Measurements from ENCODE around the gene PITPNM3.

Gene PITPNM3

DNA sequence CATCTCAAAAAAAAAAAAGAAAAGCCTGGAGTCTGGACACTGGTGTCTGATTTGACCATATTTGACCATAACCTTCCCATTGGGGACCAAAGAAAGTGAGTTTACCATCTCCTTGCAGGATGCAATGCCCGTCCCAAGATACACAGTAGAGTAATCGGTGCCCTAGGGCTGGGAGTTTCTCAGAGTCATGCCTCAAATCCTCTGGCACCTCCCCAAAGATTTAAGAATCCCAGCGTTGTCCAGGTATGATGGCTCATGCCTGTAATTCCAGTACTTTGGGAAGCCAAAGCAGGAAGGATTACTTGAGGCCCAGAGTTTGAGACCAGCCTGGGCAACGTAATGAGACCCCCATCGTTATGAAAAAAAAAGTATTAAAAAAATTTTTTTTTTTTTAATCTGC lies 5.0 kb downstream of the PITPNM3 start:
- H3K9me3 ChIP-seq (ENCODE audit: low read depth, low read length) = no peaks in the 10 kb centered on the region
- no peaks in the 10 kb centered on the region for H3K36me3 ChIP-seq (ENCODE audit: insufficient read depth, low read length)
- H3K27ac ChIP-seq = no peak overlapping the region
- TF ChIP-seq EZH2 (IDR thresholded peaks at IDR 0.05) (no peak), FOXP2 (optimal IDR thresholded peaks at IDR 0.05; ENCODE audit: control extremely low read depth, extremely low read length, insufficient read depth) (no peak), POLR2AphosphoS5 (IDR thresholded peaks at IDR 0.05; ENCODE audit: borderline replicate concordance, low read depth, low read length) (no peak)
- H3K4me3 ChIP-seq = no peak overlapping the region
- DNase-seq (ENCODE audit: low read depth, low spot score) = no peak
- H3K9ac ChIP-seq (ENCODE audit: insufficient read length) = no peak overlapping the region

DNA sequence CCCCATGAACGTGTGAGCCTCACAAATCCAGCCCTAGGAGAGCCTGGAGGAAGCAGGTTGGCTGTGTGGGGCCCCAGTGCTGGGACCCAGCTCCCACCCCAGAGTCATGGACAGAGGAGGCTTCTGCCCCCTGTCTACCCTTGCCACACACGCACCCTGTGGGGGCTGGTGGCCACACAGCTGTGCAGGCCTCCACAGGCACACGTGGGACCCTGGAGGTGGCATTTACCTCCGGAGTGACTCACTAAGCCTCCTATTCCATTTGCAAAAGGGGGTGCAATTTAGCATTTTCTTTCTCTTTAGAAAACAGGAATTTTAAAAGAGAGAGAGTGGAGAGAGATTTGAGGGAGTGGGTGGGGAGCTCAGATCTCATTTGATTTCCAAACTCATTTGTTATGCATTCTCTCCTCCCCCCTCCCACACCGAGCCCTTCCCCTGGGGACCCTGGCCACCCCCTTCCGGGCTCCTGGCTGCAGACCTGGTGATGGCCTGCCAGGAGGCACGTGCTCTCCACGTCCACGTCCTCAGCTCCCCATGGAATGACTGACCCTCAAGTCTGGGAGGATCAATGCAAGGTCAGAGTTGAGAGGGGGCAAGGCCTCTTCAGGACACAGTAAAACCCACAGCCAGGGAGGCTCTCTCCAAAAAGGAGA lies 6.8 kb downstream of the PITPNM3 start:
- Histone ChIP-seq H3K36me3 (ENCODE audit: insufficient read depth, low read length) (no peaks in the 10 kb centered on the region), H3K9ac (ENCODE audit: insufficient read length) (no peak overlapping the region), H3K27ac (no peak overlapping the region), H3K9me3 (ENCODE audit: low read depth, low read length) (no peaks in the 10 kb centered on the region), H3K4me3 (no peak overlapping the region)
- TF ChIP-seq EZH2 (IDR thresholded peaks at IDR 0.05) (no peak), FOXP2 (optimal IDR thresholded peaks at IDR 0.05; ENCODE audit: control extremely low read depth, extremely low read length, insufficient read depth) (no peak), POLR2AphosphoS5 (IDR thresholded peaks at IDR 0.05; ENCODE audit: borderline replicate concordance, low read depth, low read length) (no peak)
- DNase-seq (ENCODE audit: low read depth, low spot score) = no peak

DNA sequence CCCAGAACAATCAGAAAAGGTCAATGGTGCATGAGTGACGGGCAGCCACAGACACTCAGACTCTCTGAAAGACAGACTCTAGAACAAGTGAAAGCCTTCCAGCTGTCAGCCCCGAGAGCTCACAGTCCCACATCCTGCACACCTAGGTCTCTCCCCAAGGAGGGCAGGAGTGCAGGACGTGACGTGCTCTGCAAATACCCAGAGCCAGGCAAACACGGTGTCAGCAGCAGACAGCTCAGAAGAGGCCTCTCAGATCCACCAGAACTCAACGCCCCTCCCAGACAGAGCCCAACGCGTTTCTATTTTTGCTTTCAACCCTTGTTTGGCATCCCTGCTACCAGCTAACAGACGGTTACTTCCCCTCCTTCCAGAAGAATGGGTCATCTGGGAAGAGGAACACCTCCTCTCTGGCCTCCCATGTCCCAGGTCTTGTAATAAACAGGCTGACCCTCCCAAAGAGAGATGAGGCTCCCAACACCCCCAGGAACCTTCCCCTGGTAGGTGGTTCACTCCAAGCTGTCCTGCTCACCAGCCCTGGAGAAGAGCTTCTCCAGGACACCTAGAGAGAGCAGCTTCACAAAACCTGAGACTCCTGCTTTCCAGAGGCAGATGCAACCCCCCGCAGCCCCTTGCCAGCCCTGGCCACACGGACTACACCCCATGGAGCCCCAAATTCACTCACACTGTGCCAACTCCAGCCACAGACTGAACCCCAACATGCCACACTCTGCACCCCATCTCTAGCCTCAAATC lies 7.6 kb downstream of the PITPNM3 start:
- TF ChIP-seq POLR2AphosphoS5 (IDR thresholded peaks at IDR 0.05; ENCODE audit: borderline replicate concordance, low read depth, low read length) (no peak), EZH2 (IDR thresholded peaks at IDR 0.05) (no peak), FOXP2 (optimal IDR thresholded peaks at IDR 0.05; ENCODE audit: control extremely low read depth, extremely low read length, insufficient read depth) (no peak)
- Histone ChIP-seq H3K9me3 (ENCODE audit: low read depth, low read length) (no peaks in the 10 kb centered on the region), H3K27ac (no peak overlapping the region), H3K4me3 (no peak overlapping the region), H3K9ac (ENCODE audit: insufficient read length) (no peak overlapping the region), H3K36me3 (ENCODE audit: insufficient read depth, low read length) (no peaks in the 10 kb centered on the region)
- no peak for DNase-seq (ENCODE audit: low read depth, low spot score)

DNA sequence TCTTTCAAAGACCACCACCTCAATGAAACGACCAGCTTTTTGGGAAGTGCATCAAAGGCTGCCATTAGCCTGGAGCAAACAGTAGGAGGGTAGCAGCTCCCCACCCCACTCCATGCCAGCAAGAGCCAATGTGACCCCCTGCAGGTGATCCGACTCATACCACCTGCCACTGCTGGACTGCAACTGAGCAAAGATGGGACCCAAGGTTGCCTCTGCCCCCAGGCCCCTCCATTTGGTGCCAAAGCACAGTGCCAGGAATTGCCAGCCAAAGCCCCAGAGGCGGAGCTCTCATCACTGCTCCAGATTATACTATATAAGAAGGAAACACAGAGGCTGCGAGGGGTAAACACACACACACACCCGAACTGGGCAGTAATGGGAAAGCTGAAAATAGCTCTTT lies 8.3 kb downstream of the PITPNM3 start:
- Histone ChIP-seq H3K27ac (no peak overlapping the region), H3K9ac (ENCODE audit: insufficient read length) (no peak overlapping the region), H3K4me3 (no peak overlapping the region), H3K9me3 (ENCODE audit: low read depth, low read length) (no peaks in the 10 kb centered on the region), H3K36me3 (ENCODE audit: insufficient read depth, low read length) (no peaks in the 10 kb centered on the region)
- DNase-seq (ENCODE audit: low read depth, low spot score) = no peak
- TF ChIP-seq EZH2 (IDR thresholded peaks at IDR 0.05) (no peak), FOXP2 (optimal IDR thresholded peaks at IDR 0.05; ENCODE audit: control extremely low read depth, extremely low read length, insufficient read depth) (no peak), POLR2AphosphoS5 (IDR thresholded peaks at IDR 0.05; ENCODE audit: borderline replicate concordance, low read depth, low read length) (no peak)

DNA sequence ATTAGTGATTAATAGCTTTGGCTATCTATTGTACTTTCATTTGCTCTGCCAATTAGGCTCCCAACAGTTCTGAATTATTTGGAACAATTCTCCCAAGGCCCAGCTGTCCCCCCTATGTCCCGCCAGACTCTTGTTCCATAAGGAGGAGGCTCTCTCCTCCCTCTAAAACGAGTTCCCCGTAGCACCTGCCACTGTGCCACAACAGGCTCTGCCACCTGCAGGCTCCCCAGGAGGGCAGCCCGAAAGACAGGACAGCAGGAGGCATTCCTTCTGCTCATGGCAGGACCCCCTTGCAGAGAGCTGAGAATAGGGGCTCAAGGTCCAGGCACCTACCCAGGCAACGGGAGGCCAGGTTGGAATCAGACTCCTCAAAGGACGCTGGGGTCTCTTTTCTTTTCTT lies 9.0 kb downstream of the PITPNM3 start:
- no peak for TF ChIP-seq EZH2 (IDR thresholded peaks at IDR 0.05)
- TF ChIP-seq POLR2AphosphoS5 (IDR thresholded peaks at IDR 0.05; ENCODE audit: borderline replicate concordance, low read depth, low read length) = no peak
- no peak for TF ChIP-seq FOXP2 (optimal IDR thresholded peaks at IDR 0.05; ENCODE audit: control extremely low read depth, extremely low read length, insufficient read depth)

DNA sequence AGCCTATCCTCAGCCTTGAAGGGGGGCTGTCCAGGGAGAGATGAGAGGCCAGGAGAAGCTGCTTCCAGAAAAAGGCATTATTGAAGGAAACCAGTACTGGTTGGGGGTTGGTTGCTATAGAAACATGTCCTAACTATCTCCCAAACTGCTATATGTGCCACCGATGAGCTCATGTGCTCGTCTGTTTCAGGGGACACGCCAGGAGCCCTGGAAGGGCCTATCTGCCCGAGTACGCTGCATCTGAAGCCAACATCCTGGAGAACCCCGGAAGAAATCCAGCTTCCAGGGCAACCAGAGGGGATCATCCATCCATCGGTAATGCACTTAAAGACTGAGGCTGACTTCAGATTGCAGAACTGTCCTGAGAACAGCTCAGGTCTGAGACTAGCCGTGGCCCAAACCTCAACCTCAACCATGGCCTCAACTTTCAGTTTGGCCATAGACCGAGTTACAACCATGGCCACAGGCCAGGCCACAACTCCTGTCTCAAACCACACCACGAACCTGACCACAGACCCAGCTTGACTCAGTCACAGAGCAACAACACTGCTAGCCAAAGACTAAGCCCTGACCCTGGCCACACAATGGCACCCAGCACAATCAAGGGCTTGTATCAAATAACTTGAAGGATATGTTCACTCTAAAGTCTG lies 10.2 kb downstream of the PITPNM3 start:
- H3K27ac ChIP-seq = no peak overlapping the region
- no peak for TF ChIP-seq EZH2 (IDR thresholded peaks at IDR 0.05)
- TF ChIP-seq POLR2AphosphoS5 (IDR thresholded peaks at IDR 0.05; ENCODE audit: borderline replicate concordance, low read depth, low read length) = no peak
- TF ChIP-seq FOXP2 (optimal IDR thresholded peaks at IDR 0.05; ENCODE audit: control extremely low read depth, extremely low read length, insufficient read depth) = no peak
- no peaks in the 10 kb centered on the region for H3K9me3 ChIP-seq (ENCODE audit: low read depth, low read length)
- H3K36me3 ChIP-seq (ENCODE audit: insufficient read depth, low read length) = no peaks in the 10 kb centered on the region
- DNase-seq (ENCODE audit: low read depth, low spot score) = no peak
- H3K9ac ChIP-seq (ENCODE audit: insufficient read length) = no peak overlapping the region
- no peak overlapping the region for H3K4me3 ChIP-seq

More for the DNA sequence above, 9.0 kb downstream of the PITPNM3 start:
- H3K4me3 ChIP-seq = no peak overlapping the region
- H3K9ac ChIP-seq (ENCODE audit: insufficient read length) = no peak overlapping the region
- no peaks in the 10 kb centered on the region for H3K36me3 ChIP-seq (ENCODE audit: insufficient read depth, low read length)
- no peak overlapping the region for H3K27ac ChIP-seq
- H3K9me3 ChIP-seq (ENCODE audit: low read depth, low read length) = no peaks in the 10 kb centered on the region
- no peak for DNase-seq (ENCODE audit: low read depth, low spot score)

DNA sequence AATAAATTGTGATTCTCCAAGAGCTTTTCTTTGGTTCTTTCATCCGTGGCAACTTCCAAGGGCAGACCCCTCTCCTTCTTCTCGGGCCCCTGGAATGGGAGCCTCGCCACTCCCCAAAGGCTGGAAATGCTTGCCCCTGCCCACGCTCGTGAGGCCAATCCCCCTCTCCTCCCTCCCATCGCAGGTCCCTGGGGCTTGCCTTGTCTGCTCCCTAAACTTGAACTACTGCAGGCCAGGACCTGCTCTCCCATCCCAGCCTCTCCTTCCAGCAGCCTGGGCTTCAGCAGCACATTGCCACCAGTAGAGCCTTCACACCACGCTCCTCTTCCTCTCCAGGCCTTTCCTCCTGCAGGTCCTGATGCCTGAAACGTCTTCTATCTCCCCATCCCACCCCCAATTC lies 11.1 kb downstream of the PITPNM3 start:
- Histone ChIP-seq H3K9me3 (ENCODE audit: low read depth, low read length) (no peaks in the 10 kb centered on the region), H3K4me3 (no peak overlapping the region), H3K9ac (ENCODE audit: insufficient read length) (no peak overlapping the region), H3K27ac (no peak overlapping the region), H3K36me3 (ENCODE audit: insufficient read depth, low read length) (no peaks in the 10 kb centered on the region)
- TF ChIP-seq POLR2AphosphoS5 (IDR thresholded peaks at IDR 0.05; ENCODE audit: borderline replicate concordance, low read depth, low read length) = no peak
- TF ChIP-seq FOXP2 (optimal IDR thresholded peaks at IDR 0.05; ENCODE audit: control extremely low read depth, extremely low read length, insufficient read depth) = no peak
- no peak for TF ChIP-seq EZH2 (IDR thresholded peaks at IDR 0.05)
- no peak for DNase-seq (ENCODE audit: low read depth, low spot score)

DNA sequence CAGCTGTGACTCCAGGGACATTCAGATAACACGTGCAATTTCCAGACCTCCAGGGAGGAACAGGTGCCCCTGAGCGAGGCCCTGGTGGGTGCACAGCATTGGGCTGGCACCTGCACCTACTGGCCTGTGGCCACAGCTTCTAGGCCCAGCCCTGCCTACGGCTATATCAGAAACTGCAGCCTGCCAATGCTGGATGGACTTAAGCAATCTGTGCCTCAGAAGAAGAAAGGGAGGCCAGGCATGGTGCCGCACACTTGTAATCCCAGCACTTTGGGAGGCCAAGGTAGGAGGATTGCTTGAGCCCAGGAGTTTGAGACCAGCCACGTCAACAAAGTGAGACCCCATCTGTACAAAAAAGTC lies 12.4 kb downstream of the PITPNM3 start:
- H3K27ac ChIP-seq = no peak overlapping the region
- no peaks in the 10 kb centered on the region for H3K36me3 ChIP-seq (ENCODE audit: insufficient read depth, low read length)
- no peak overlapping the region for H3K9ac ChIP-seq (ENCODE audit: insufficient read length)
- H3K9me3 ChIP-seq (ENCODE audit: low read depth, low read length) = no peaks in the 10 kb centered on the region
- no peak overlapping the region for H3K4me3 ChIP-seq
- TF ChIP-seq EZH2 (IDR thresholded peaks at IDR 0.05) = no peak
- no peak for DNase-seq (ENCODE audit: low read depth, low spot score)
